Endometrial microvascular endothelial cells (primary cell): Measurements from ENCODE around the gene NFATC2. TPM values are rescaled to one million over a fixed set of nuclear protein-coding genes. Genes with fewer than 3 reads are reported as not detected.

Experiments used
- in situ Hi-C: cut with HindIII; loops from 2 replicates; pipeline ENCODE4 v1.10.0; 2017; ENCODE audit warnings: low sequenced_read_pairs, low pct_unique_long_range_greater_than_20kb; ENCODE audit errors: inconsistent ontology term
- total RNA-seq: library from RNA; depleted of rRNA; stranded (reverse); fragments of >200 nt; gene quantifications from one replicate; pipeline ENCODE4 v1.2.3, GENCODE V29; 2015; ENCODE audit errors: inconsistent ontology term

NFATC2 gene
- total RNA-seq, 1 donor from 2014 or later = 2.5 TPM

DNA sequence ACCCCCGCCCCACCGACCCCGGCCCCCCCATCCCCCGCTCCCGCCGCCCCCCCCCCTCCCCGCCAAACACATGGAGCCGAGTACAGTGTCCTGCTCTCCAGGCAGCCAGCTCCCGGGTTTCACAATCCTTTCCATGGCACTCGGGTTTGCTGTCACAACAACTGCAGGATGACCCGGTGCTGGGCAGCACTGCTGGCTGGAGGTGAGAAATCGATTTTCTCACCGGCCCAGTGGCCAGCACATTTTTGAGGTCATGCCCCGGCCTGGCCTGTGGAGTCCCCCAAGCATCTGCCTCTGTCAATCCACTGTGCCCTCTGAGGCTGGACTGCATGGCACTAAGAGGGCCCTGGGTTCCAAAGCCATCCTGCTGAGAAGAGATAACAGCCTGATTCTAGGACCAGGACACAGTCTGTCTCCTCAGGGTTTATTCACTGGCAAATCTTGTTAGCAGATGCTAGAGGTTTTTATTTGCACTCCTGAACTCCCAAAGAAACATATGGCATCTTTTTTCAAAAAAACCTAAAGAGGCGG lies 129.5 kb downstream of the NFATC2 start:
- in situ Hi-C loops = no loop called here

DNA sequence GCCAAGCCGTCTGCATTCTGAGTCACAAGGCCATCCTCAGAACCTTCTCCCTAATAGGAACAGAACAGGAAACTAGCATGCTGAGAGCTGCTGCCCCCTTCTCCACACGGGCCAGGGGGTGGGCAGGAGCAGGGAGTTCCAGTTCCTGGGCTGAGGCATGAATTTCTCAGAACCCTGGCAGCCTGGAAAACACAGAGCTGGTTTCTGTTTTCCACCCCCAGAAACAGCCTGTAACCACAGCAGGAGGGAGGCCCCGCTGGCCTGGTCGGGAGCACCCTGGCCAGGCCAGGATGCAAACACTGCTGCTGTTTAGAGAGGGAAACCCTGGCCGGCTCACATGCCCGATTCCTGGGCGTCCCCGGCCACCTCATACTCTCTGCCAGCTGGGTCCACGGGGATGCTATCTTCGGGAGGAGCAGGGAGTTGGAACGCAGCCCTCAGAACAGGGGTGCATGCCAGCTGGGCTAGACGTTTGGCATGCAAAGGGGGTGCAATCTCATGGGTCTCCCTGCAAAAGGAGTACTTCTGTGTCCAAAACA lies 130.1 kb downstream of the NFATC2 start:
- in situ Hi-C loops = no loop called here

DNA sequence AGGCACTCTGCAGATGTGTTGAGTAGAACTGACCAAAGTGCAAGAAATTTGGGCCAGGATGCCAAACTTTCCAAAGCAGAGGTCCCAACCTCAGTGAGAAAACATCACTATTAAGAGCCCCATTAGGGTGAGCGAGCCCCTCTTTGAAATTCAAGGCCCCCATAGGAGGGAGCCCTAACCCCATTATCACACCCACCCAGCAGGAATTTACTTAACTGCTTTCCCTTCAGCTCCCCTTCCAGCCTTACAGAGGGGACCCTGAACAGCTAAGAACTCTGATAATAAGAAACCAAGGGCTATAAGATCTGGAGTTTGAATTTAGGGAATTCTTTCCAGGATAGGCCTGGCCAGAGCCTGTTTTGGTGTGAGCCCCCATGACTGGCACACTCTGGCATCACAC lies 130.6 kb downstream of the NFATC2 start:
- in situ Hi-C loops = no loop called here

DNA sequence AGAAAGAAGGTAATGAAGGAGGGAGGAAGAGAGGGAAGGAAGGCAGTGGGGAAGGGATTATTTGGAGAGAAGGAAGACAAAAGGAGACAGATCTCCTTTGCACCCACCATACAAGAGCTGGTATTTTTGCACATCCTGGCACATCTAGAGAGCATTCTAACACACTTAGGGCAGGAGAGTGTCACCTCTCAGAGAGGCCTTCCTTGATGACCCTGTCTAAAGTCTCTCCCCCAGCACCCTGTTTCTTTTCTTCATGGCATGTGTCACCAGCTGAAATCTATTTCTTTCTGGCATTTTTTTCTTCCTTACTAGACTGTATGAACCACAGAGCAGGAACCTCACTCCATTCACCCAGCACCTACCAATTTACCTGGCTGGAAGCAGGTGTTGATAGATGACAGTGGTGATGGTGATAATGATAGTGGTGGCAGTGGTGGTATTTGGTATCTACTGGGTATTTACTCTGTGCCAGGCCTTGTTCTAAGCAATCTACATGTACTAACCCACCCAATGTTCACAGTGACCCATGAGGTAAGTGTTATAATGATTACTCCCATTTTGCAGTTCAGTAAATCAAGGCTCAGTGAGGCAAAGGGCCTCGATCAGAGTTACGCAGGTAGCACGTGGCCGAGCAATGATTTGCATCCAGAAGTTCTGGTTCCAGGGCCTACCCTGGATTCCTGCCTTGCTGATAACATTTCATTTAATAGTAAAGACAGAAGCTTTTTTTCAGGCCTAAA lies 131.8 kb downstream of the NFATC2 start:
- in situ Hi-C loops = no loop called here

DNA sequence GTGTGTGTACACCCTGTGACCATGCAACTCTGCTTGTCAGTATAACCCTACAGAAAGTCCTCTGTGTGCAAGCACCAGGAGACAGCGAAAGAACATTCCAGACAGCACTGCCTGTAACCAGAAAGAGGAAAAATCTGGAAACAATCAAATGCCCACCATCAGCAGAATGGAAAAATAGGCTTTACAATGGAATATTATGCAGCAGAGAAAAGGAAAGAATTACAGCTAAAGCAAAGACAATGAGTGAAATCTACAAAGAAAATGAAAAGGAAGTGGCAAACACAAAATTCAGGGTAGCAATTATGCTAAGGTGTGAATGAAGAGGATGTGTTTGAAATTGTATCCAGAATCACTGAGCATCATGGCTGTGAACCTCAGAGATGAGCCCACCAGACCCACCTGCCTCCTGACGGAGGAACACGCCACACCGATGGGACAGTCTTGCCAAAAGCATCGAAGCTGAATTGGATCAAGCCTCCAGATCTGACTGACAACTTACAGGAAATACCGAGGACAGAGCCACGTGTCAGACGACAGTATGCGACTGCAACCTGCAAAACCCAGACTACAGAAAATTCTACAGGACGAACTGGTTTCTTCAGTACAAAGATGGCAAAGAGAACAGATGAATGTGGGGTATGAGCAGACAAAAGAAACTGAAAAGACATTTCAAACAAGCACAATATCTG lies 133.2 kb downstream of the NFATC2 start:
- in situ Hi-C loops = no loop called here

DNA sequence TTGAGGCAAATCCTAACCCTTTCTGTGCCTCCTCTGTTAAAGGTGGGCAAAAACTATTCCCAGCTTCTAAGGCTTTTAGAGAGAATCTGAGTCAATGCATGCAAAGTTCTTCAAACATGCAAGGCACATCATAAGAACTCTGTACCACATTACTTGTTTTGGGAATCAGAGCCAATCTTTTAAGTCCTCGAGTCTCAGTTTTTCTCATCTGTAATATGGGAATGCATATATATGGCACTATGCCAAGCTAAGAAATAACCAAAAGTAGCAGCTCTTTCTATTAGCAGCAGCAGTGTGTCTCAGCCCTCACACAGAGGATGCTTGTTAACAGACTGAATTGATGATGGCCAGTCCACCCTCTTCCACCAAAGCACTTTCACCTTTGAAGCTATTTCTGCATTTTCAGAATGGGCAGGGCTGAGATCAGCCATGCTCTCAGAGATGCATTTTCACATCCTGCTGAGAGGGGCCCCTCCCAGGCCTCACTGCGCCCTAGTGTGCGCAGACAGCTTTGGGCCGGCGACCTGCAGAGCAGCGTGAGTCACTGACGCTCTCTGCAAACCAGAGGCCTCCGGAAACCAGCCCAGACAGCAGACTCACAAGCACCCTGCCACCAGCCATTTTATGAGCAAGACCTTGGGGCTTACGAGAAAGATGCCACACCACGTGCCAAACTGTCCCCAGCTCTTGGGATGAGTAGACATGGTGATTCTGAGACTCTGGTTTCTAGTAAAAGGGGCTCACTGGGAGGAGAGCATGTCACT lies 138.0 kb downstream of the NFATC2 start:
- in situ Hi-C loops = no loop called here

DNA sequence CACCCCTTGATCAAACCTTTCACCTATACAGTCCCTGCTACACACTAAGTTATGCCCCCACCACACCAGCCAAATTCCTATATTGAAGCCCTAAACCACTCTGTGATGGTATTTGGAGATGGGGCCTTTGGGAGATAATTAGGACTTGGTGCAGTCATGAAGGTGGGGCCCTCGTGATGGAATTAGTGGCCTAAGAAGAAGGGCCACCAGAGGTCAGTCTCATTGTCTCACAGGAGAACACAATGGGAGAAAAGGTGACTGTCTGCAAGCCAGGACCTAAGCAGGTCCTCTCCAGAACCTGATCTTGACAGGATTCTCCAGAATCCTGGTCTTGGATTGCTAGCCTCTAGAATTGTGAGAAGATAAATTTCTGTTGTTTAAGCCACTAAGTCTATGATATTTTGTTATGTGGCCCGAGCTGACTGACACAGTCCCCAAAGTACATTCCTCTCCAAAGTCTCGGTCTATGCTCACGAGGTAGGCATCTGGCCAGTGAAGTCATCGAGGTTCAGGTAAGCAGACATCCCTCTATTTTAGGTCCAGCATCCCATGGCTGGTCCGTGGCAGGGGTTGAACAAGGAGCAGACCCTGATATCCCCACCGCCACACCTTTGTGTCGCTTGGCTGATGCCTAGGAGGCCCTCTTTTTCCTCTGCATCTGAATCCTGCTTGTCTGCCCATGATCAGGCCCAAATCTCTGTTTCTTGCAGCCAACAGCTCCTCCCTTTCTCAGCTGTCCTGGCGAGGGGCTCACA lies 138.9 kb downstream of the NFATC2 start:
- in situ Hi-C loops = no loop called here

DNA sequence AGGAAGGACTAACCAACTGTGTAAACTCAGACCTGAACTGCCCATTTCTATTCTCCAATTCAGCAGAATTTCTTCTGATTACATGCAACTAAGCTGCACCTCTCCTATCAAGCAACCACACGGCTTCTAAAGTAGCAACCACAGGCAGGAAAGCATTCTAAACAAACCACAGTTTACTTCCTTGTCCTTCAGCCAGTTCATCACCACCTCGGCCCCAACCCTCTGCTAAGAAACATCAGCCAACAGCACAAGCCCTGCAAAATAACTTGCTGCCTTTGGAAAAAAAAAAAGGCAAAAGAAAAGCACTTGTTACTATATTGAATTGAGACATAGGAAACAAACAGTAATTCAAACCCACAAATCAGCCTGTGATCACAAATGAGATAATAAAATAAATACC lies 140.3 kb downstream of the NFATC2 start:
- in situ Hi-C loops = no loop called here

DNA sequence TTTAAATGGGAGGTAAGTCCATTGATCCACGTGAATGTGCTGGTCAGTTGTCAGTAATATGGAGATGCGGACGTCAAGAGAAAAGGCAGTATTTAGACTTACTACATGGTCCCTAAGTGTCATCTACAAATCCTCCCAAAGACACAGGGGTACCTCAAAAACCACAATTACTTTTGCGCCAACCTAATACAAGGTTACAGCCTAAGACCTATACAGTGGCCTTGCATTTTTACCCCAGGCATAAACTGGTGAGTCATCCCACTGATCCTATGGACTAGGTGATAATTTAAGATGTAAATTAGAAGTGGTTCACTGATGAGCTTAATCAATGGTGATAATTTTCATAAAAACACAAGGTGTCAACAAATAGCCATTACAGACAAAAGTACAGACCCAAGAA lies 141.0 kb downstream of the NFATC2 start:
- in situ Hi-C loops = no loop called here

DNA sequence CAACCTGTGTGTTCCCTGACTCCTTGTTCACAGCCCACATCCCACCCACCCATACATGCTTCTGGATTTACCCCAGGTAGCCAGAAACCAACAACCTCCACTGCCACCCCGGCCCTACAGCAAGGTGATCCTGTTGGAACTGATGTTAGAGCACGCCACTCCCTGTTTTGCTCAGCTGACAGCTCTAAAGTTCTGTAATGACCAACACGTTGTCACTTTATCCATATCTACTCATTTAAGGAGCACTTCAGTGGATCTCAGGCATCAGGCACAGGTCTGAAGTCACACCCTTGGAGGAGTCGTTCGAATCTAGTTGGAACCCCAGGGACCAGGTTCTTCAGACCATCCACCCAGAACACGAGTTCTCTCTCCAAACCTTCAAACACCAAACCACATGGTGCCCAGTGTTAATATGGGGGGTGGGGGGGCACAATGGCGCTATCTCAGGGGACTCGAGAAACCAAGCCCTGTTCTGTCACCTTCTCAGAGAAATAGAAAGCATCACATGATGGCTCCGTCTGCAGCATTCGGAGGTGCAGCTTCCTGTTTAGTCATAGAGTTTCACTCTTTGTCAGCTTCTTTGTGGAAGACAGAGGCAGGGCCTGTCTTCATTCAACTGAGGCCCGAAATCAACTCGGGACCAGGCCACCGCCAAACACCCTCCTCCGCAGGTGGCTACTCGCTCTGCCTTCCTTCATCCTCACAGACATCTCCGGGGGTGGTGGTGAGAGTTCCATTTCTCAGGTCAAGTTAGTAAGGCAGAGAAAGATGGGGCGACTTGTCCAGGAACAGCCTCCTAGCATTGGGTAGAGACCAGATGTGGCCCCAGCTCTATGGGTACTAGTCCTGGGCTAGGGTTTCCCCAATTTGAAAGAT lies 142.2 kb downstream of the NFATC2 start:
- in situ Hi-C loops = no loop called here

DNA sequence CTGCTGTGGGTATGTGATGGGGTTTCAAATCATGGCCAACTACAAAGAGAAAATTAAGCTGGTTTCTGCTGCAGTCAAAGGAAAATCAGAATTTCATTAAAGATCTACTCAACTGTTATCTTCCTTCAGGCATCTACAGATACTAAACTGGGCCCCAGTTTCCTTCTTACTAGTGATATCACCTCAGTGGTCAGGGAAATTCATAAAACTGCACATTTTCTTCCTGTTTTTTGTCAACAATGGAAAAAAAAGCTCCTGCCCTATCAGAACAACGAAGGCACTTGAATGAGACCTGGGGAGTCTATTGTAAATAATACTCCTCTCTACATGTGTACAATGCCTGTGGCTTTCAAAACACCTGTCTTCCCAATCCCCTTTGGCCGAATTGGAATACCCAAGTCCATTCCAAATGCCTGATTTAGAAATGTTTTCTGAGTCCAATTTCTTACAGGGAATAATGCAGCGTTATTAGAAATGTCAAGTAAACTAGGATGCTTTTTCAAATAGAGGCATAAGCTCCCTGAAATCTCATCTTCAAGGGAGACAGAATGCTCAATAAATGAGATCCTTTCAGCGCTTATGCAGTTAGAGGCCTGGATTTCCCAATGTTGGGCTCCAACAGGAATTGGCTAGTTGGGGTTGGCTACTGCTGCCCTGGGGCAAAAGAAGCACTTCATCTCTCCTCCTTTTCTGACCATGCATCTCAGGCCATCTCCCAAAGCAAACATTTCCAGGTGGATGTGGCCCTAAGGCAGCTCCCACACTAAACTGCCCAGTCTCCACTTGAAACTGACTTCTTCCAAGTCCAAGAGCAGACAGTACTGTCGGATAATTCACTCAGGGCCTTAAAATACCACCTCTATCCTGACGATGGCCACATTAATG lies 143.3 kb downstream of the NFATC2 start:
- in situ Hi-C loops = no loop called here

DNA sequence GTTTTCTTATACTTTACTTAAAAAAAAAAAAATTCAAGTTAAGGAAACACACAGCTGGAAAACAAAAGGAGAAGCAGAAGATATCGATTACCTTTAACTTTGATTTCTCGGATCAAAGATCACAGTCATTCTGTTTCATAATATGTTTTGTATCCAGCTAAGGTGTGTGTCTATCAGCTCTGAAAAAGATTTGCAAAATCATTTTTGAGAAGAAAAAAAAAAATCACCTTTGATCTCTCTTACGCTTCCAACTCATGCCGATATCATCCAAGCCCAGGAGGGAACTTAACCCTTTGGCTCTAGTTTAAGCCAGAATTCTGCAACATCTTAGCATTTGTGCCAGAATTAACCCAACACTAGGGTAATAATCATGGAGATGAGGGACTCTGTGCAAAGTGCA lies 144.0 kb downstream of the NFATC2 start:
- in situ Hi-C loops = no loop called here

DNA sequence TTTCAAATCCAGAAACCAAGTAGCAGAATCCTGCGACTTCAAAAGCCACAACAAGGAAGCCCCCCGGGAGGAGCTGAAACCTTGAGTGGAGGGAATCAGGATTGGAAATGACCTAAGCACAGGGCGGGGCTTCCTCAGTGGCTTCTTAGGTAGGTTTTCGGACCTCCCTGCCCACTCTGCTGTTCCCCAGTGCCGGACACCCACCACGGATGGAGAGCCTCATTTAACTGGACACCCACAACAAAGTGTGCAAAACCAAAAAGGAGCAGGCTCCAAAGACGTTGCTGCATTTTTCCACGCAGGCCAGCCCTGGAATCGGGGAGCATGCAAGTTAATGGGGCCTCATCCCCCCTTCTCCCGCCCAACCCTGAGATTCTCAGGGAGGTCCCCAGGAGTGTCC lies 144.4 kb downstream of the NFATC2 start:
- in situ Hi-C loops = no loop called here

DNA sequence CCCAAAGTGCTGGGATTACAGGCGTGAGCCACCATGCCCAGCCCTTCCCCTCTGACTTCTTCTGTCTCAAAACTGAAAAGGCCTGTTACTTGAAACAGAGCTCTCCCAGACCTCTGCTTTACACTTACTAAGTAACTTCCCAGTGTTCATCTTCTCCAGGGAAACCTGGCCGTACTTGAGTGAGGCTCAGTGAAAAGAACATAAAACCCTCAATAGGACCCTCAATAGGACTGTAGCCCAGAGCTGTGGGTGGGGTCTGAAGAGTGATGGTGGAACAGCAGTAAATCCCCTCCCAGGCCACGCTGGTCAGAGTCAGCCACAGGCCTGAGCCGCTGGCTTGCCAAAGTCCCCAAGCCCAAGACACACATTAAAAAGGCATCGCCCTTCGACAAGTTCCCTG lies 145.4 kb downstream of the NFATC2 start:
- in situ Hi-C loops = no loop called here

DNA sequence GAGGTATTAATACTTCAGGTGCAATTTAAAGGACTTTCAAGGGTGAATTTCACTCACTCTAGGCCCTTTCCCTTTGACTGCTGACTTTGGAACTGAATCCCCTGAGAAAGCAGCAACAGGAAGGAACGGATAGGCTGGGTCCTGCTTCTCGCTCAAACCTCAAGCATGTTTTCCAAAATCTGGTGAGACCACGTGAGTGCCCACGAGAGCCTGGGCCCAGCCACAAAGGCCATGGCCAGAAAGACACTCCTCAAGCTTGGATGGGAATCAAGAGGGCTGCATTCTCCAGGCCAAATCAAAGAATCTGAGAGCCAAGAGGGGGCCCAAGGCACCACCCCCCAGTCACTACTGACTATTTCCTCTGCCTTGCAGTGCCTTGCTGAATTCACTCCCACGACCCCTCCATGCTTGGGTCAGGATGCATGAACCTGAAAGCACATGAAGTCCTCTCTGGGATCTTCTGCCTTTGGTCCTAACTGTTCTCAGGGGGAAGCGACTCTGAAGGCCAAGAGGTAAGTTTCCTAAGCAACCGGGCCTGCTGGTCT lies 146.1 kb downstream of the NFATC2 start:
- in situ Hi-C loops = no loop called here

DNA sequence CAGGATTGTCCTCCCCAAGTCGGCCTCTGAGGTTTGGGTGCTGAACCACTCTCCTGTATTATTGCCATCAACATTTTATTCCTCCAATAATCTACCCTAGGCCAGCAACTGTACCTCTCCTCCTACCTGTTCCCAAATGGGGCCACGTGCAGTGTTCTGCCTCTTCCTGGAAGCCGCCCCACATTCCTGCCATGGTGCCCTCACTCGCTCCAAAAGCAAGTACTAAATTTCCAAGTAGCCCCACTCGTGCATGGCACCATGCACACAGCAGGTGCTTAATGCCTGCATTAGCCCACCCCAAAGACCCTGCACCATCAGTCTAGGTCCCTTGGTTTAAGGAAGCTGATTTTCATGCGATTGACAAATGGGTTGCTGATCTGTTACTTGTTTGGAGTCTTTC lies 147.8 kb downstream of the NFATC2 start:
- in situ Hi-C loops = loop anchor here (5.0 kb wide), 1 partner anchor 203 kb away; no protein-coding TSS in a partner anchor

DNA sequence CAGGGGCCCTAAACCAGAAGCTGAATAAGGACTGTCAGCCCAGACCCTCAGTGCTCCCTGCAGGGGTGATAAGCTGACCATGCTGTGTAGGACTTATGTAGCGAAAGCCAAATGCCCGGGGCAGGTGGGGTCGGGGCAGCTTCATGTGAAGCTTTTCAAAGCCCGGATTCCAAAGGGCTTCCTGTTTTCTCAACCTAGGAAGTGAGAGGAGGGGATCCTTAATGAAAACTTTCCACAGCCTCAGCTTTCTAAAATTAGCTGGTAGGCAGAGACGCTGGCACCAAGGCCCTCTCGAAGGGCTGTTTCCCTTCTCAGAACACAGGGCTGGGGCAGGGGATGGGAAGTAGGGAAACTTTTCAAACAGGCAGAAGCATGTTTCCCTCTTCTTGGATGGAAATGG lies 148.9 kb downstream of the NFATC2 start:
- in situ Hi-C loops = loop anchor here (5.0 kb wide), 1 partner anchor 204 kb away; no protein-coding TSS in a partner anchor
